Esophagus squamous epithelium (tissue), 5 donors: ENCODE measurements around the gene SLC19A1. TPM values are rescaled to one million over a fixed set of nuclear protein-coding genes. Genes with fewer than 3 reads are reported as not detected.

Experiments used
- DNase-seq: peaks from one replicate; lab custom pipeline; 2025; lab: John Stamatoyannopoulos, UW
- H3K27ac ChIP-seq, 4 donors: fragments of 200-600 bp; sonication (generic); one replicate each; pipeline ENCODE4 v1.5.1; 2016 to 2019; ENCODE audit warnings: mild to moderate bottlenecking in 1 of 4
- H3K27me3 ChIP-seq, 4 donors: fragments of 200-600 bp; sonication (generic); 1 replicate in 3 of 4; 2 replicates in 1 of 4; pipeline versions ENCODE4 v1.5.1 to v1.6.0; 2017 to 2021; ENCODE audit warnings: antibody characterized with exemption in 1 of 4
- H3K36me3 ChIP-seq, 3 donors: fragments of 200-600 bp; sonication (generic); one replicate each; pipeline ENCODE4 v1.5.1; 2016 to 2019
- H3K4me1 ChIP-seq, 3 donors: fragments of 200-600 bp; sonication (generic); one replicate each; pipeline ENCODE4 v1.5.1; 2017 to 2019
- H3K4me3 ChIP-seq, 4 donors: fragments of 200-600 bp; sonication (generic); 1 replicate in 3 of 4; 2 replicates in 1 of 4; pipeline ENCODE4 v1.5.1; 2016 to 2019; ENCODE audit warnings: mild to moderate bottlenecking in 2 of 4, moderate library complexity in 1 of 4
- H3K9me3 ChIP-seq, 3 donors: fragments of 200-600 bp; sonication (generic); one replicate each; pipeline ENCODE4 v1.5.1; 2016 to 2019
- CTCF ChIP-seq, 6 experiments: fragments of 450-650 bp in 4 of 6; fragments of 200-600 bp in 2 of 6; sonication (generic) in 2 of 6; IDR thresholded peaks; one replicate each; pipeline ENCODE4 v1.5.1; 2016 to 2019; ENCODE audit warnings: antibody characterized with exemption in 6 of 6, mild to moderate bottlenecking in 4 of 6, moderate library complexity in 4 of 6
- POLR2A ChIP-seq, 4 donors: fragments of 450-650 bp; IDR thresholded peaks; one replicate each; pipeline ENCODE4 v1.6.1; 2017; ENCODE audit warnings: antibody characterized with exemption in 4 of 4, mild to moderate bottlenecking in 4 of 4, moderate library complexity in 3 of 4
- WGBS, 2 donors: methylation state at CpG; one replicate each; pipeline ENCODE4 v1.1.5; 2018; 5-methylcytosine and 5-hydroxymethylcytosine counted together
- intact Hi-C: fragments of 100-400 bp; cut with DNase I; formaldehyde crosslinking; loops from one replicate; pipeline ENCODE4 v1.15.0; 2022
- total RNA-seq, 4 donors: library from RNA; depleted of rRNA; stranded (reverse); fragments of >200 nt; gene quantifications; one replicate each; pipeline ENCODE4 v1.1.0, GENCODE V29; 2016
- donor health status: DM: yes; HTN: yes; CAD: no.

SLC19A1 gene
- total RNA-seq, 4 donors from 2014 or later = 1.6 to 4.6 (median 2.9) TPM

- 80% methylated on average over 1 of the region's 29 CpGs; no CpG with 5 or more reads in 1 of the 2 donors for WGBS, 2 donors
- no peaks in the 10 kb centered on the region for H3K9me3 ChIP-seq
- no peaks in the 10 kb centered on the region for H3K36me3 ChIP-seq
- H3K27ac ChIP-seq = no peak overlapping the region
- no peak for DNase-seq
- intact Hi-C loops = no loop called here
- peaks cover 0 to 71% (median 0%) of the 10 kb centered on the region in 4 donors for H3K27me3 ChIP-seq
- no peak overlapping the region for H3K4me3 ChIP-seq
- TF ChIP-seq CTCF (IDR thresholded peaks at IDR 0.05) = no peak
- no peak for TF ChIP-seq POLR2A (IDR thresholded peaks at IDR 0.05)
- H3K4me1 ChIP-seq = no peaks in the 10 kb centered on the region
These were observed 37.3 kb upstream of the SLC19A1 start for GRCh38 chr21:45579383-45580180.

GRCh38 chr21:45578811-45579381, 36.7 kb upstream of the SLC19A1 start:
- H3K27ac ChIP-seq = no peak overlapping the region
- H3K36me3 ChIP-seq = no peaks in the 10 kb centered on the region
- peaks cover 0 to 64% (median 0%) of the 10 kb centered on the region in 4 donors for H3K27me3 ChIP-seq
- no peak overlapping the region for H3K4me3 ChIP-seq
- TF ChIP-seq CTCF (IDR thresholded peaks at IDR 0.05) (no peak), POLR2A (IDR thresholded peaks at IDR 0.05) (no peak)
- intact Hi-C loops = no loop called here
- no peaks in the 10 kb centered on the region for H3K9me3 ChIP-seq
- DNase-seq = no peak
- peaks cover 0 to under 1% (median 0%) of the 10 kb centered on the region in 3 donors for H3K4me1 ChIP-seq
- WGBS, 2 donors = 33% methylated on average over 1 of the region's 21 CpGs; no CpG with 5 or more reads in 1 of the 2 donors

GRCh38 chr21:45578176-45578801, 36.0 kb upstream of the SLC19A1 start:
- no peak for DNase-seq

GRCh38 chr21:45577801-45578175, 35.5 kb upstream of the SLC19A1 start:
- intact Hi-C loops = no loop called here
- 70 to 72% methylated on average over 7 to 9 of the region's 12 CpGs for WGBS, 2 donors

More at GRCh38 chr21:45578176-45578801, 36.0 kb upstream of the SLC19A1 start:
- intact Hi-C loops = no loop called here
- H3K36me3 ChIP-seq = no peaks in the 10 kb centered on the region
- H3K4me1 ChIP-seq = peaks cover 0 to 5% (median 0%) of the 10 kb centered on the region in 3 donors
- no peak overlapping the region for H3K4me3 ChIP-seq
- H3K27ac ChIP-seq = no peak overlapping the region
- no peaks in the 10 kb centered on the region for H3K9me3 ChIP-seq
- peaks cover 0 to 59% (median 0%) of the 10 kb centered on the region in 4 donors for H3K27me3 ChIP-seq
- 55% methylated on average over 21 of the region's 21 CpGs; no CpG with 5 or more reads in 1 of the 2 donors for WGBS, 2 donors
- TF ChIP-seq POLR2A (IDR thresholded peaks at IDR 0.05) = no peak
- no peak for TF ChIP-seq CTCF (IDR thresholded peaks at IDR 0.05)

More at GRCh38 chr21:45577801-45578175, 35.5 kb upstream of the SLC19A1 start:
- Histone ChIP-seq H3K27me3 (peaks cover 0 to 54% (median 0%) of the 10 kb centered on the region in 4 donors), H3K36me3 (no peaks in the 10 kb centered on the region), H3K27ac (no peak overlapping the region), H3K9me3 (no peaks in the 10 kb centered on the region), H3K4me1 (peaks cover 0 to 5% (median 0%) of the 10 kb centered on the region in 3 donors), H3K4me3 (no peak overlapping the region)
- no peak for DNase-seq
- TF ChIP-seq POLR2A (IDR thresholded peaks at IDR 0.05) (no peak), CTCF (IDR thresholded peaks at IDR 0.05) (no peak)
